ENCODE measurements around the gene TIAM1.

TIAM1 gene

GRCh38 chr21:31119199-31119598 is 224.9 kb downstream of the TIAM1 start:
- no peak for DNase-seq

- no peak for DNase-seq
Measured at GRCh38 chr21:31117128-31117916, 226.7 kb downstream of the TIAM1 start.

DNA sequence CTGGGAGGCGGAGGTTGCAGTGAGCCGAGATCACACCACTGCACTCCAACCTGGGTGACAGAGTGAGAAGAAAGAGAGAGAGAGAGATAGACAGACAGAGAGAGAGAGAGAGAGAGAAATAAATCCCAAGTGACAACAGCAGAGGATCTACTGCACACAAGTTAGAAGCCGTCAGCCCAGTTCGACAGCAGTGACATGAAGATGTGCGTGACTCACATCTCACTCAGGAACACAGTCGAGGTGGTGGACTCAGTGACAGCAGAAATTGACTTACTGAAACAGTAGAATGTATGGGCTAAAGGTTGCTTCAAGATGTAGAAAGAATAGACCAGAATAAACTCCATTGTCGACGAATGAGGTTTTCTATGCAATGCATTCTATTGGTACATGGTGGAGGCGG is 228.8 kb downstream of the TIAM1 start:
- no peak for DNase-seq

DNA sequence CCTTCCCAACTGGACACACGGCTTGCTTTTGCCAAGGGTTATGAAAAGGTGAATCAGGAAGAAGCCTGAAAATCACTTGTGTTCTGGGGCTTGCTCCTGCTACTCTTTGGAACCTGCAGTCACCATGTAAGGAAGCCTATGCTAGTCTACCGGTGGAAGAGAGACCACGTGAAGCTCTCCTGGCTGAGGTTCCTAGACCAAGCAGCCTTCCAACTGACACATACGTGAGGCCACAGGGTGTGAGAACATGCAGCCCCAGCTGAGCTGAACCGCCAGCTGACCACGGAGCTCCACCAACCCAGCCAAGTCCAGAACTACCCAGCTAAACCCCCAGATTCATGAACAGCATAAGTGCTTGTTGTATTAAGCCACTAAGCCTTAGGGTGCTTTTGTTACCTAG is 233.0 kb downstream of the TIAM1 start:
- no peak for DNase-seq

GRCh38 chr21:31110430-31110829 is 233.6 kb downstream of the TIAM1 start:
- no peak for DNase-seq

- DNase-seq: no peak
Measured at GRCh38 chr21:31107871-31108270, 236.2 kb downstream of the TIAM1 start.

DNA sequence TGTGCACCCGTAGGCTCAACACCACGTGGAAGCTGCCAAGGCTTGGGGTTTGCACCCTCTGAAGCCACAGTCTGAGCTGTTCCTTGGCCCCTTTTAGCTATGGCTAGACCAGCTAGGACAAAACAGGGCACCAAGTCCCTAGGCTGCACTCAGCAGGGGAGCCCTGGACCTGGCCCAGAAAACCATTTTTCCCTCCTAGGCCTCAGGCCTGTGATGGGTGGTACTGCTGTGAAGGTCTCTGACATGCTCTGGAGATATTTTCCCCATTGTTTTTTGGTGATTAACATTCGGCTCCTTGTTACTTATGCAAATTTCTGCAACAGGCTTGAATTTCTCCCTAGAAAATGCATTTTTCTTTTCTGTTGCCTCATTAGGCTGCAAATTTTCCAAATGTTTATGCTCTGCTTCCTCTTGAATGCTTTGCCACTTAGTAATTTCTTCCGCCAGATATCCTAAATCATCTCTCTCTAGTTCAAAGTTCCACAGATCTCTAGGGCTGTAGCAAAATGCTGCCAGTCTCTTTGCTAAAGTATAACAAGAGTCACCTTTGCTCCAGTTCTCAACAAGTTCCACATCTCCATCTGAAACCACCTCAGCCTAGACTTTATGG is 236.8 kb downstream of the TIAM1 start:
- no peak for DNase-seq

DNA sequence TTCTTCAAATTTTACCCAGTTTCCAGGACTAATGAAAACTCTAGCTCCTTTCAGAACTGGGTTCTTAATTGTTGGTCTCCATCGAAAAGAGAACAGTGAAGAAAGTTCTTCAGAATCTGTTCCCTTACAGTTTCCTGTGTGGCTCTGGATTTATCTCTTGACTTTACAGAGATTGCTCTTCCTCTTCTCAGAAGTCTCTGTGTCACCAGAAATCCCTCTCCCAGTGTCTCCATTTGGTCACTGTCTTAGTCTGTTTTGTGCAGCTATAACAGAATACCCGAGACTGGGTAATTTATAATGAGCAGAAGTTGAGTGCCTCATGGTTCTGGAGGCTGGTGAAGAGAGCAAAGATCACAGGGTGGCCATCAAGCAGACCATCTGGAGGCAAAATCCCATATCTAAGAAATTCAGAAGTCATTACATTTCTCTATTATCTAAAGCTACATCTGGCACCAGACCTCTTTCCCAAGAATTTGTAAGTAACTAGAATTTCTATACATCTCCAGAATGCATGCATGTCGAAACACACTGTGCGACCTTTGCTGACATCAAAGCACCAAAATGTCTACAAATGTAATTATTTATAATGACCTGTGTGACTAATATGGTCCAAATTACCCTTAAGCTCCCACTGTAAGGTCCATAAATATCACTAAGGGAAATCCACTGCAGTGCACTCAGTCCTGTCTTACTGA is 240.3 kb downstream of the TIAM1 start:
- no peak for DNase-seq

- no peak for DNase-seq
Measured at GRCh38 chr21:31103163-31103562, 240.9 kb downstream of the TIAM1 start.

GRCh38 chr21:31099122-31099521 is 244.9 kb downstream of the TIAM1 start:
- no peak for DNase-seq

- DNase-seq: no peak
Measured at GRCh38 chr21:31098576-31099005, 245.5 kb downstream of the TIAM1 start.

DNA sequence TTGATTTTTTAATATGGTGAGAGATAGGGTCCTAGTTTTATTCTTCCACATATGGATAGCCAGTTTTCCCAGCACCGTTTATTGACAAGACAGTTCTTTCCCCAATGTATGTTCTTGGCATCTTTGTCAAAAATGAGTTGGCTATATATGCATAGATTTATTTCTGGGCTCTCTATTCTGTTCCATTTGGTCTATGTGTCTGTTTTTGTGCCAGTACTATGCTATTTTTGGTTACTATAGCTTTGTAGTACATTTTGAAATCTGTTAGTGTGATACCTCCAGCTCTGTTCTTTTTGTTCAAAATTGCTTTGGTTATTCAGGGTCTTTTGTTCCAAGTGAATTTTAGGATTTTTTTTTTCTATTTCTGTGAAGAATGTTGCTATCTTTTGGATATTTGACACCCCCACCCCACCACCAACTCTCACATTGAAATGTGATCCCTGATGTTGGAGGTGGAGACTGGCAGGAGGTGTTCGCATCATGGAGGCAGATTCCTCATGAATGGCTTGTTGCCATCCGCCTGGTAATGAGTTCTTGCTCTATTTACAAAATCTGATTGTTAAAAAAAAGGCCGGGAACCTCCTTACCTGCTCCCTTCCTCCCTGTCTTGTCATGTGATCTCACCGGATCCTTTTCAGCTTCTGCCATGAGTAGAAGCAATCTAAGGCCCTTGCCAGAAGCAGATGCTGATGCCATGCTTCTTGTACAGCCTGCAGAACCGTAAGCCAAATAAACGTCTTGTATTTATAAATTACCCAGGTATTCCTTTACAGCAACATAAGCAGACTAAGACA is 251.0 kb downstream of the TIAM1 start:
- no peak for DNase-seq

- no peak for DNase-seq
Measured at GRCh38 chr21:31090376-31090775, 253.7 kb downstream of the TIAM1 start.

- no peak for DNase-seq
Measured at GRCh38 chr21:31088474-31088751, 255.6 kb downstream of the TIAM1 start.

- no peak for DNase-seq
Measured at GRCh38 chr21:31087639-31088473, 256.2 kb downstream of the TIAM1 start.

- DNase-seq: no peak
Measured at GRCh38 chr21:31084689-31085088, 259.4 kb downstream of the TIAM1 start.

GRCh38 chr21:31078796-31079195 is 265.3 kb downstream of the TIAM1 start:
- DNase-seq: no peak

- DNase-seq: no peak
Measured at GRCh38 chr21:31078216-31078615, 265.8 kb downstream of the TIAM1 start.

GRCh38 chr21:31075848-31076247 is 268.2 kb downstream of the TIAM1 start:
- DNase-seq: no peak

DNA sequence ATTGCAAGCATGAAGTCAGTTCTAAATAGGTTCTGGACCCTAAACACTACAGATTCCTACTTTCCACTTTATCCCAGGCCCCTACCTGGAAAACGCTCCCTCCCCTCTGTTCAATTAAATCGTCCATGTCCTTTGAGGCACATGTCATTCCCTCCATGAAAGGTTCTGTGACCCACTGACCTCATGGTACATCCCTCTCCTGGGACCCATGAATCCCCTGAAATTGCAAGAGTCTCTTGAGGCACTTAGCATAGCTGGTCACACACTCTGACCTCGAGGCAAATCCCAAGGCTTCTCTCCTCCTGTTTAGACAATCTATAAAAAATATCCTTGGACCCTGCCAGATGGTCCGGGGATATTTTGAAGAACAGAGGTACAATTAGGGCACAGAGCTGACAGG is 271.5 kb downstream of the TIAM1 start:
- no peak for DNase-seq
